Stomach (tissue), 4 donors: ENCODE results near the gene OSTF1.

ENCODE experiments used
- POLR2A ChIP-seq, 4 donors: fragments of 450-650 bp; IDR thresholded peaks; one replicate each; pipeline ENCODE4 v1.6.1; 2016; ENCODE audit warnings: antibody characterized with exemption in 4 of 4, control low read depth in 2 of 4, mild to moderate bottlenecking in 1 of 4, moderate library complexity in 1 of 4
- POLR2AphosphoS5 ChIP-seq, 3 donors: sonication (generic); formaldehyde crosslinking; IDR thresholded peaks; one replicate each; pipeline ENCODE4 v1.6.1; 2016; ENCODE audit warnings: antibody characterized with exemption in 3 of 3

- TF ChIP-seq POLR2AphosphoS5 (IDR thresholded peaks at IDR 0.05) (no peak), POLR2A (IDR thresholded peaks at IDR 0.05) (no peak)
Measured at GRCh38 chr9:75039801-75040200, 48.5 kb upstream of the OSTF1 start.
